IMR-90 (cell line): ENCODE measurements around the gene FOXN4. TPM values are rescaled to one million over a fixed set of nuclear protein-coding genes. Genes with fewer than 3 reads are reported as not detected.

Source experiments
- ATAC-seq: fragments of 200-7000 bp; cut with Tn5 transposase; 2 replicates; pipeline ENCODE4 v1.9.1; 2020; ENCODE audit warnings: low read depth, mild to moderate bottlenecking, moderate library complexity
- BruUV-seq: library from RNA; stranded (reverse); fragments of 400-500 nt; replicated peaks from 2 replicates; lab custom pipeline; 2021; lab: Mats Ljungman, UMichigan
- CTCF ChIA-PET: fragments of 300-600 bp; formaldehyde crosslinking; extraction: SDS; loops from one replicate; lab custom pipeline; 2021; ENCODE audit warnings: antibody characterized with exemption; lab: Yijun Ruan, JAX
- POLR2A ChIA-PET: fragments of 300-600 bp; sonication (Branson Sonifier 250); formaldehyde crosslinking; loops from one replicate; lab custom pipeline; 2022; ENCODE audit warnings: antibody characterized with exemption; ENCODE audit not compliant: unreplicated experiment; lab: Charles Lee
- DNase-seq: peaks from one replicate; pipeline ENCODE4 v3.0.0; 2013
- H2AFZ ChIP-seq: replicated peaks from 2 replicates; pipeline ENCODE3; 2013; ENCODE audit warnings: low read length, mild to moderate bottlenecking; ENCODE audit not compliant: poor library complexity
- H2AK5ac ChIP-seq: 2 replicates; pipeline ENCODE4 v1.6.1; 2013; ENCODE audit warnings: low read depth, low read length, inconsistent platforms
- H2AK9ac ChIP-seq: replicated peaks from 2 replicates; pipeline ENCODE3; 2013; ENCODE audit warnings: mild to moderate bottlenecking, low read depth, low read length, moderate library complexity; ENCODE audit not compliant: poor library complexity
- H2BK120ac ChIP-seq: 2 replicates; pipeline ENCODE4 v1.6.1; 2013; ENCODE audit warnings: low read depth, low read length, inconsistent platforms
- H2BK15ac ChIP-seq: 3 replicates; pipeline ENCODE4 v1.6.1; 2013; ENCODE audit warnings: low read depth, low read length, inconsistent platforms
- H2BK20ac ChIP-seq: 2 replicates; pipeline ENCODE4 v1.6.1; 2013; ENCODE audit warnings: low read depth, mild to moderate bottlenecking, inconsistent platforms, low read length, moderate library complexity
- H2BK5ac ChIP-seq: 2 replicates; pipeline ENCODE4 v1.6.1; 2013; ENCODE audit warnings: mild to moderate bottlenecking, low read depth, low read length, inconsistent platforms; ENCODE audit not compliant: poor library complexity, severe bottlenecking
- H3K14ac ChIP-seq: replicated peaks from 2 replicates; pipeline ENCODE4 v1.6.1; 2013; ENCODE audit warnings: low read depth, low read length, inconsistent platforms
- H3K18ac ChIP-seq: 2 replicates; pipeline ENCODE4 v1.6.1; 2013; ENCODE audit warnings: low read depth, low read length, control low read depth
- H3K23ac ChIP-seq: 2 replicates; pipeline ENCODE4 v1.6.1; 2013; ENCODE audit warnings: low read depth, low read length, inconsistent platforms
- H3K27ac ChIP-seq: 2 replicates; pipeline ENCODE4 v1.5.1; 2013; ENCODE audit warnings: mild to moderate bottlenecking, control low read depth, low read length; ENCODE audit not compliant: insufficient read depth
- H3K27me3 ChIP-seq: 2 replicates; pipeline ENCODE4 v1.6.1; 2013; ENCODE audit warnings: low read length; ENCODE audit not compliant: control insufficient read depth, insufficient read depth
- H3K36me3 ChIP-seq: 2 replicates; pipeline ENCODE4 v1.6.1; 2013; ENCODE audit warnings: low read length, mixed read lengths; ENCODE audit not compliant: control insufficient read depth, insufficient read depth
- H3K4ac ChIP-seq: 2 replicates; pipeline ENCODE4 v1.6.1; 2013; ENCODE audit warnings: low read depth, low read length, inconsistent platforms
- H3K4me1 ChIP-seq: 2 replicates; pipeline ENCODE4 v1.6.1; 2013; ENCODE audit warnings: low read length, mixed read lengths; ENCODE audit not compliant: control insufficient read depth, insufficient read depth
- H3K4me2 ChIP-seq: 2 replicates; pipeline ENCODE4 v1.6.1; 2013; ENCODE audit warnings: low read depth, mild to moderate bottlenecking, control low read depth, low read length, moderate library complexity
- H3K4me3 ChIP-seq: 2 replicates; pipeline ENCODE4 v1.5.1; 2013; ENCODE audit warnings: low read depth, mild to moderate bottlenecking, control low read depth, low read length, moderate library complexity; ENCODE audit not compliant: insufficient read depth
- H3K56ac ChIP-seq: 2 replicates; pipeline ENCODE4 v1.6.1; 2013; ENCODE audit warnings: low read length, inconsistent platforms; ENCODE audit not compliant: insufficient read depth; ENCODE audit errors: extremely low read depth
- H3K79me1 ChIP-seq, 2 experiments: 2 replicates each; pipeline ENCODE4 v1.6.1; 2013; ENCODE audit warnings: low read length in 2 of 2, inconsistent platforms in 1 of 2, low read depth in 1 of 2
- H3K9ac ChIP-seq: 2 replicates; pipeline ENCODE4 v1.6.1; 2013; ENCODE audit warnings: low read depth, low read length, control low read depth
- H3K9me1 ChIP-seq: 2 replicates; pipeline ENCODE4 v1.6.1; 2013; ENCODE audit warnings: low read length, inconsistent platforms; ENCODE audit not compliant: insufficient read depth
- H3K9me3 ChIP-seq: 2 replicates; pipeline ENCODE4 v1.6.1; 2013; ENCODE audit warnings: low read length; ENCODE audit not compliant: control insufficient read depth, insufficient read depth
- H4K20me1 ChIP-seq: 2 replicates; pipeline ENCODE4 v1.6.1; 2013; ENCODE audit warnings: low read length, inconsistent platforms; ENCODE audit not compliant: insufficient read depth
- H4K5ac ChIP-seq: 2 replicates; pipeline ENCODE4 v1.6.1; 2013; ENCODE audit warnings: mild to moderate bottlenecking, low read depth, low read length, control low read depth
- H4K8ac ChIP-seq, 2 experiments: 2 replicates each; pipeline ENCODE4 v1.6.1; 2013; ENCODE audit warnings: low read depth in 2 of 2, low read length in 2 of 2, control low read depth in 1 of 2, inconsistent platforms in 1 of 2
- H4K91ac ChIP-seq: 2 replicates; pipeline ENCODE4 v1.6.1; 2013; ENCODE audit warnings: low read depth, low read length, inconsistent platforms; ENCODE audit not compliant: insufficient read depth
- ELK1 ChIP-seq: fragments of 150-350 bp; IDR thresholded peaks from 2 replicates; pipeline ENCODE4 v1.6.1; 2016; ENCODE audit warnings: low read depth, mild to moderate bottlenecking, low read length, moderate library complexity, borderline replicate concordance
- SMC3 ChIP-seq: fragments of 150-350 bp; IDR thresholded peaks from 2 replicates; pipeline ENCODE4 v1.6.1; 2016; ENCODE audit warnings: low read depth, mild to moderate bottlenecking, antibody characterized with exemption, low read length, moderate library complexity
- WGBS, 2 experiments: methylation state at CpG; one replicate each; pipeline versions ENCODE4 v1.1.5 to v1.1.7; 2013; ENCODE audit warnings: missing lambda C conversion rate in 2 of 2; ENCODE audit not compliant: insufficient read length in 1 of 2; ENCODE audit errors: extremely low coverage in 2 of 2; 5-methylcytosine and 5-hydroxymethylcytosine counted together
- dilution Hi-C: fragments of 300-500 bp; cut with HindIII; formaldehyde crosslinking; loops from one replicate; pipeline ENCODE4 v1.14.3; 2018; ENCODE audit warnings: low sequenced_read_pairs; ENCODE audit not compliant: unreplicated experiment
- in situ Hi-C: fragments of 300-500 bp; cut with MboI; formaldehyde crosslinking; loops from 3 replicates; pipeline ENCODE4 v1.14.3; 2019; ENCODE audit warnings: low sequenced_read_pairs, inconsistent platforms, mixed read lengths
- intact Hi-C: fragments of 100-400 bp; cut with micrococcal nuclease; formaldehyde crosslinking; loops from 2 replicates; pipeline ENCODE4 v1.10.0; 2022
- polyA plus RNA-seq, 3 experiments: library from polyadenylated mRNA; depleted of rRNA; stranded (reverse); fragments of >200 nt; gene quantifications; 2 replicates each; pipeline ENCODE4 v1.2.3, GENCODE V29; 2012; ENCODE audit warnings: low replicate concordance in 1 of 3
- total RNA-seq: library from RNA; depleted of rRNA; stranded (reverse); fragments of >200 nt; gene quantifications from 2 replicates; pipeline ENCODE4 v1.2.3, GENCODE V29; 2012

The FOXN4 gene
- total and polyA plus RNA-seq, 2 of the 4 experiments (the other 2 are of a cell fraction): not detected

- Histone ChIP-seq H3K56ac (no peak overlapping the region), H2BK120ac (no peak overlapping the region), H3K27me3 (no peaks in the 10 kb centered on the region), H2AK9ac (no peak overlapping the region), H3K23ac (no peak overlapping the region), H3K4ac (no peak overlapping the region), H3K4me1 (no peaks in the 10 kb centered on the region), H3K36me3 (peaks cover 5% of the 10 kb centered on the region; the same call in 1 of the 2 replicates), H4K8ac (no peak overlapping the region), H4K91ac (no peak overlapping the region), H3K9ac (no peak overlapping the region), H2AFZ (no peak overlapping the region), H3K14ac (no peak overlapping the region), H3K27ac (no peak overlapping the region), H3K9me1 (no peaks in the 10 kb centered on the region), H2AK5ac (no peak overlapping the region), H2BK15ac (no peak overlapping the region), H2BK5ac (no peak overlapping the region), H4K20me1 (no peaks in the 10 kb centered on the region), H2BK20ac (no peak overlapping the region), H4K5ac (no peak overlapping the region), H3K4me3 (no peak overlapping the region), H3K79me1 (no peaks in the 10 kb centered on the region), H3K9me3 (no peaks in the 10 kb centered on the region), H3K4me2 (no peak overlapping the region), H3K18ac (no peak overlapping the region)
- BruUV-seq: no TSS peak
- WGBS, 2 experiments: no CpG with 5 or more reads among the region's 1 CpG
- in situ Hi-C loops (loop anchor here (5.0 kb wide), 1 partner anchor 131 kb away; no protein-coding TSS in a partner anchor), intact Hi-C loops (no loop called here), dilution Hi-C loops (no loop called here)
- ATAC-seq: no peak
- TF ChIP-seq ELK1 (no peak), SMC3 (no peak)
- DNase-seq: no peak
- ChIA-PET POLR2A (no interaction called here), CTCF (no interaction called here)
Observed at GRCh38 chr12:109261087-109261486, 48.0 kb downstream of the FOXN4 start.
